Activated CD8-positive, alpha-beta T cell treated with anti-CD3 and anti-CD28 coated beads for 36 hours (primary cell): ENCODE measurements around the gene HOXC4. TPM values are rescaled to one million over a fixed set of nuclear protein-coding genes. Genes with fewer than 3 reads are reported as not detected.

Experiments used
- ATAC-seq: fragments of 200-7000 bp; cut with Tn5 transposase; one replicate; pipeline ENCODE4 v1.10.0; 2021; ENCODE audit warnings: mild to moderate bottlenecking, moderate library complexity
- CTCF ChIA-PET: fragments of 350-600 bp; sonication (Branson Sonifier 250); formaldehyde crosslinking; loops from one replicate; lab custom pipeline; 2021; ENCODE audit warnings: antibody characterized with exemption; lab: Charles Lee
- POLR2A ChIA-PET: fragments of 350-600 bp; sonication (Branson Sonifier 250); formaldehyde crosslinking; loops from one replicate; lab custom pipeline; 2021; ENCODE audit warnings: antibody characterized with exemption; lab: Charles Lee
- DNase-seq: peaks from one replicate; pipeline ENCODE4 v3.0.0-alpha.2; 2020
- H3K27ac Mint-ChIP-seq: one replicate; pipeline ENCODE4 v1.8.0; 2021; ENCODE audit warnings: mild to moderate bottlenecking, mixed read lengths
- H3K27me3 Mint-ChIP-seq: one replicate; pipeline ENCODE4 v1.8.0; 2021; ENCODE audit warnings: mixed read lengths
- H3K36me3 Mint-ChIP-seq: one replicate; pipeline ENCODE4 v1.8.0; 2021; ENCODE audit warnings: low read depth, mixed read lengths
- H3K4me1 Mint-ChIP-seq: one replicate; pipeline ENCODE4 v1.8.0; 2021; ENCODE audit warnings: low read depth, mixed read lengths
- H3K4me3 Mint-ChIP-seq: one replicate; pipeline ENCODE4 v1.8.0; 2021; ENCODE audit warnings: mild to moderate bottlenecking, moderate library complexity, mixed read lengths
- H3K9me3 Mint-ChIP-seq: one replicate; pipeline ENCODE4 v1.8.0; 2021; ENCODE audit warnings: mixed read lengths
- intact Hi-C: fragments of 100-400 bp; cut with micrococcal nuclease; formaldehyde crosslinking; loops from one replicate; pipeline ENCODE4 v1.10.0; 2022
- total RNA-seq, 2 experiments: library from RNA; stranded (reverse); gene quantifications; one replicate each; pipeline ENCODE4 v1.2.3, GENCODE V29; 2021
- TF ChIP-seq, protein P1 (sequence below): fragments of 200-600 bp; IDR thresholded peaks from one replicate; pipeline ENCODE4 v1.8.0; 2022; ENCODE audit warnings: antibody characterized with exemption, mild to moderate bottlenecking

Gene HOXC4
- total RNA-seq, 2 experiments from 2014 or later: 0.89 to 1.2 TPM

DNA sequence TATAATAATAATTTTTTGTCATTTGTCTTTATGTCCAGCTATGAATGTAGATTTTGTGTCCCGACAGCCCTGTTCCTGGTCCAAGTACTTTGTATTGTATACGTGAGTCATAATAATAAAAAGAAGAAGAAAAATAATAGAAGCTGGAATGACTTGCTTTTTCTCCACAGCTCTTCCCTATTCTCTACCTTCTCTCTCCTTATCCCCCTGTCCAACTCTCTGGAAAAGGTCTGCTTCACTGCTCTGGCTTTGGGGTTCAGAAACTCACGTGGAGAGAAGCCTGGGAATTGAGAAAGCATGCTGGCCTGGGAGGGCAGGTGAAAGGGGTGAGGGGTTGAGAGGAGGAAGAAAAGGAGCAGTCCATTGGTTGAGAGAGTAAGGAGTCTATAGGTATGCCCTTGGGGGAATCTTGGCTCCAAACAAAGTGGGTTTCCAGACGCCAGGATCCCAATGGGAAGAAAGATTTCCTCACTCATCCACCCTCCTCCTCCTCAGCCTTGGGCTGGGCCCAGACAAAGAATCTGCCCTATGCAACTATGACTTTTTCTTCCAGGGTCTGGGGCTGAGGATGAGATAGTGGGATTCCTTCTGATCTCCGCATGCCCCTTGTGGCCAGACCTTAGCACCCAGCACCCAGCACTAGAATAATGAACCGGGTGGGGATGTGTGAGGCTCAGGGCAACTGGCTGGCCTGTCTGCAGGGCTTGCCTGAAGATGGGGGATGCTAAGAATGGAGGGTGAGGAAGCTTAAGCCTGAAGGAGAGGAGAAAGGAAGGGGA, 40.8 kb upstream of the HOXC4 start:
- H3K9me3 Mint-ChIP-seq: no peaks in the 10 kb centered on the region
- ATAC-seq (no peak), DNase-seq (no peak)
- ChIA-PET CTCF (interaction anchor here (0.6 to 2.1 kb wide), 10 partner anchors 12 to 260 kb away, joined by 3 to 12 read pairs (median 3); partner anchors contain the start of genes HOXC10 and HOXC9), POLR2A (interaction anchor here (0.6 to 1.3 kb wide), 2 partner anchors 14 to 176 kb away, joined by 3 read pairs; partner anchors contain the start of gene SMUG1)
- H3K27me3 Mint-ChIP-seq: peaks cover 84% of the 10 kb centered on the region
- H3K4me1 Mint-ChIP-seq: peaks cover 30% of the 10 kb centered on the region
- TF ChIP-seq, protein P1, sequence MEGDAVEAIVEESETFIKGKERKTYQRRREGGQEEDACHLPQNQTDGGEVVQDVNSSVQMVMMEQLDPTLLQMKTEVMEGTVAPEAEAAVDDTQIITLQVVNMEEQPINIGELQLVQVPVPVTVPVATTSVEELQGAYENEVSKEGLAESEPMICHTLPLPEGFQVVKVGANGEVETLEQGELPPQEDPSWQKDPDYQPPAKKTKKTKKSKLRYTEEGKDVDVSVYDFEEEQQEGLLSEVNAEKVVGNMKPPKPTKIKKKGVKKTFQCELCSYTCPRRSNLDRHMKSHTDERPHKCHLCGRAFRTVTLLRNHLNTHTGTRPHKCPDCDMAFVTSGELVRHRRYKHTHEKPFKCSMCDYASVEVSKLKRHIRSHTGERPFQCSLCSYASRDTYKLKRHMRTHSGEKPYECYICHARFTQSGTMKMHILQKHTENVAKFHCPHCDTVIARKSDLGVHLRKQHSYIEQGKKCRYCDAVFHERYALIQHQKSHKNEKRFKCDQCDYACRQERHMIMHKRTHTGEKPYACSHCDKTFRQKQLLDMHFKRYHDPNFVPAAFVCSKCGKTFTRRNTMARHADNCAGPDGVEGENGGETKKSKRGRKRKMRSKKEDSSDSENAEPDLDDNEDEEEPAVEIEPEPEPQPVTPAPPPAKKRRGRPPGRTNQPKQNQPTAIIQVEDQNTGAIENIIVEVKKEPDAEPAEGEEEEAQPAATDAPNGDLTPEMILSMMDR: no peak
- H3K4me3 Mint-ChIP-seq: no peak overlapping the region
- H3K27ac Mint-ChIP-seq: no peak overlapping the region
- no peaks in the 10 kb centered on the region for H3K36me3 Mint-ChIP-seq
- intact Hi-C loops: no loop called here

DNA sequence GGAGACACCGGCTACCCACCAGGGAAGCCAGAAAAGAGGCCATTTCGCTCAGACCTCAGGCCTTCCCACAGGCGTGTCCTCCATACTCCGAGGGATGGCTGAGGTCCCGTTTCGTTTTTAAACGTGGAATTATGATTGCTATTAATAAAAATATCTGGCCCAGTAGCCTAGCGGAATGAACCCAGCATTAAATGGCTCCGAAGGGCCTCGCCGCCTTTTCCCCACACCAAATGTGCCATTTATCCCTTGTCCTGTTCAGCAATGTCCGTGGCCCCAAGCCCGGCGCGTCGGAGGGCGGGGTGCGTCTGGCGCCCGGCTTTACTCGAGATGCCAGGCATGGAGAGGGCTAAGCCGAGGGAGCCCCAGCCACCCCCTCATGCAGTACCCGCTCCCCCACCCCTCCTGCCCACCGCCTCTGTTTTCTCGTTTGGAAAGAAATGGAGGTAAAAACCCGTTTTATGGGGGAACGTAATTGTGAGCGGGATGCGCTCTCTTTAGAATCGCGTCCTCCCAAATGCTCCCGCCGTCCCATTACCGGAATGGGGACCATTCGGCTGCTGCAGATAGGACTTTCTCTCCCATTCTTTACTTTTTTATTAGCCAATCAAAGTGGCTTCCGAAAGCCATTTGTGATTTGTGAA, 39.1 kb upstream of the HOXC4 start:
- DNase-seq (no peak), ATAC-seq (no peak)
- no peaks in the 10 kb centered on the region for H3K36me3 Mint-ChIP-seq
- TF ChIP-seq, protein P1: no peak
- intact Hi-C loops: no loop called here
- POLR2A ChIA-PET: interaction anchor here (1.2 to 1.3 kb wide), 2 partner anchors 38 to 174 kb away, joined by 3 read pairs; partner anchors contain the start of gene SMUG1
- CTCF ChIA-PET: interaction anchor here (0.7 to 3.5 kb wide), 10 partner anchors 9 to 193 kb away, joined by 3 to 23 read pairs (median 6); partner anchors contain the start of genes HOXC10, HOXC5 and HOXC6
- H3K4me3 Mint-ChIP-seq: no peak overlapping the region
- H3K4me1 Mint-ChIP-seq: peaks cover 28% of the 10 kb centered on the region
- H3K9me3 Mint-ChIP-seq: no peaks in the 10 kb centered on the region
- no peak overlapping the region for H3K27ac Mint-ChIP-seq
- peaks cover 78% of the 10 kb centered on the region for H3K27me3 Mint-ChIP-seq

DNA sequence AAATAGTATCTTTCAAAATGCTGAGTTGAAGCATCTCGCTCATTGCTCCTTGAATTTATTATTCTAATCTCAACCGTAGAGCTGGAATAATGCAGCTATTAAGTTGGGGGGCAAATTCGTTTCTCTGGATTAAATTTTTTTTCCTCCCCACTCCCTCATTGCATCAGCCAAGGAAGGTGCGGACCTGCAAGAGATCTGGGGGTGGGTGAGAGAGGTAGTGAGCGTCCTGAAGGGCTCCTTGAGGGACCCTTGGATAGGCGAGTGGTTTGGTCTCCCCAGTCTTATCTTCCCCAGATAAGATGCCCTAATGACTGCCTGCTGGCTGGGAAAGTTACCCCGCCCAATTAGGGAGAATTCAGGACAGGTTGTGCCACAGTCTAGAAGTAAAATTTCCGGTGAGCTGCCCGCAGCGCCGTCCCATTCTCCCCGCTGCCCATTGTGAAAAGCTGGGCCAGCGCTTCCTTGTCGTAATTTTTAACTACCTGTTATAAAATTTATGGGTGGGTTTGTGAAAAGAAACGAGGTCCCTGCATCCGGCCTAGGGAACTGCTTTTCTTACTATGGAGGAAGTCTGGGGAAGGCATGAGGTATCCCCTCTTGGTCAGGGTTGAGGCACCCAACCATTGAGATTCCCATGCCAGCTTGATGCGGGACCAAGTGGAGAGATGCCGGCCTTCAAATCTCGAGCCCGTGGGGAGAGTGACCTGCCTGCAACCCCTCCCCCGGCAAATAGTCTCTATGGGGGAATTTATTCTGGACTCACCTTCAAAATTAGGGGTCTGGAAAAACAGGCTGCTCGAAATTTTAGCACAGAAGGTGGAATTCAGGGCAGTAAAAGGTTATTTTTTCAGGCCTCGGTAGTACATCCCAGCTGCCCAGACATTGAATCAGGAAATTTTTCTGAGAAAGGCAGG, 38.4 kb upstream of the HOXC4 start:
- CTCF ChIA-PET: interaction anchor here (0.6 to 3.5 kb wide), 11 partner anchors 8 to 312 kb away, joined by 3 to 23 read pairs (median 4); partner anchors contain the start of genes HOXC10, HOXC5 and HOXC6
- TF ChIP-seq, protein P1: no peak

DNA sequence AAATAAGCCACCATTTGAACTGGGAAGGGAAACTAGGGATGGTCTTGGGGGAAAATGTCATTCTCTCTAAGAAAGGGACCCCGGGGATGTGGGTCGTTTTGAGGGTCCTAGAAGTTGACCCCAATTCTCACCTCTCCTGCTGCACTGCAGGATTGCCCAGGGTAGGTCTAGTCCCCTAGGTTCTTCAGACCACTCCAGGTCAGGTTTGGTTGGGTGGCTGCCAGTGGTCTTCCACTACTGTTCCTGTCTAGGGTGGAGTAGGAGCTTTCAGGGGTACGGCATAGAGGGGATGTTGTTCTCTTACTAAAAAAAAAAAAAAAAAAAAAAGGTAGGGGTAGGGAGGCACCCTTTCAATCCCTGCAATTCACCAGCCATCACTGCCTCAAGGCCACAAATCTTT, 37.6 kb upstream of the HOXC4 start:
- H3K9me3 Mint-ChIP-seq: no peaks in the 10 kb centered on the region
- ATAC-seq: no peak
- DNase-seq: no peak
- CTCF ChIA-PET: interaction anchor here (1.2 to 3.5 kb wide), 8 partner anchors 9 to 192 kb away, joined by 4 to 23 read pairs (median 10); partner anchors contain the start of gene HOXC5
- H3K27ac Mint-ChIP-seq: no peak overlapping the region
- intact Hi-C loops: no loop called here
- POLR2A ChIA-PET: interaction anchor here (1.1 to 2.0 kb wide), 2 partner anchors 7 to 23 kb away, joined by 3 to 6 read pairs; partner anchors contain the start of gene HOXC8
- peaks cover 21% of the 10 kb centered on the region for H3K4me1 Mint-ChIP-seq
- H3K27me3 Mint-ChIP-seq: peaks cover 70% of the 10 kb centered on the region
- H3K36me3 Mint-ChIP-seq: no peaks in the 10 kb centered on the region
- no peak overlapping the region for H3K4me3 Mint-ChIP-seq
- TF ChIP-seq, protein P1: no peak

More for the DNA sequence above, 38.4 kb upstream of the HOXC4 start:
- no peaks in the 10 kb centered on the region for H3K36me3 Mint-ChIP-seq
- no peak for ATAC-seq
- no peaks in the 10 kb centered on the region for H3K9me3 Mint-ChIP-seq
- intact Hi-C loops: no loop called here
- no peak overlapping the region for H3K27ac Mint-ChIP-seq
- peaks cover 24% of the 10 kb centered on the region for H3K4me1 Mint-ChIP-seq
- peaks cover 75% of the 10 kb centered on the region for H3K27me3 Mint-ChIP-seq
- POLR2A ChIA-PET: interaction anchor here (1.1 to 1.2 kb wide), 2 partner anchors 24 to 39 kb away, joined by 3 read pairs; no protein-coding TSS in a partner anchor
- DNase-seq: no peak
- no peak overlapping the region for H3K4me3 Mint-ChIP-seq
